ENCODE data around the gene GRB10. TPM values are rescaled to one million over a fixed set of nuclear protein-coding genes. Genes with fewer than 3 reads are reported as not detected.
"Not testable (repeated sequence)": the region's sequence is repeated elsewhere in the genome, so short reads cannot be mapped to it uniquely, and the experiment has no call there.

GRB10 gene
- total RNA-seq, 1 donor from 2014 or later: 25.4 TPM

DNA sequence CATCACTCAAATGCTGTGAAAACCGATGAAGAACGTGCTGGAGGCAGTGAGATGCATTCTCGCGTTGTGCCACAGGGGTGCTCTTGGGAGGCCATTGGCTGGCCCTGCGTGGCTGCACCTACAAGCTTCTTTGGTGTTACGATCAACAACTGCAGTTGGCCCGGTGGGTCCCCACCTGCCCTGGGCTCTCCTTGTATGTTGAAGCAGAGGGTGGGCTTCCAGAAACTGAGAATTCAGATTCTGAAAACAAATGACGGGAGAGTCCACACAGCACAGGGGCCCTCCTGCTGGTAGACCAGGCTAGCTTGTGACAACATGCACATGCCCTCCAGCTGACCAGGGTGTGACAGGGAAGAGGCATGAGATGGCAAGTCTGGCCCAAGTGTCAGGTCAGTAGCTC, 193.8 kb downstream of the GRB10 start:
- intact Hi-C loops (cut with micrococcal nuclease): no loop called here
- no peak for ATAC-seq
- DNase-seq: no peak

DNA sequence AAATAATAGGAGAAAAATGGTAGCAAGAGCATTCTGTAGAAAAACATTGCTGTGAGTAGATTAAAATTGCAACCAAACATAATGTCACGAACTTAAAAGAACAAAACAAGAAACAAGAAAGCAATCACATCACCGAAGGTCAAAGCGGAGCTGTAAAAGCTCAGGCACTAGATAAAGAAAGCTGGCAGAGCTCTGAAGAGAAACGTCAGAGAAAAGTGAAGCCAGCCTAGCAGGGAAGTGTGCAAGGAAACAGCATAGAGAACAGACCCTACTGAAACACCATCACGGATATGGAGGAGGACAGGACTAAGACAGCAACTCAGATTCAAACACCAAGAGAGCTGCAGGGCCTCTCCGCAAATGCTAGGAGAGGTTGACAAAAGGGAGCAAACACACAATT, 195.0 kb downstream of the GRB10 start:
- DNase-seq: no peak
- ATAC-seq: no peak
- intact Hi-C loops (cut with micrococcal nuclease): no loop called here

DNA sequence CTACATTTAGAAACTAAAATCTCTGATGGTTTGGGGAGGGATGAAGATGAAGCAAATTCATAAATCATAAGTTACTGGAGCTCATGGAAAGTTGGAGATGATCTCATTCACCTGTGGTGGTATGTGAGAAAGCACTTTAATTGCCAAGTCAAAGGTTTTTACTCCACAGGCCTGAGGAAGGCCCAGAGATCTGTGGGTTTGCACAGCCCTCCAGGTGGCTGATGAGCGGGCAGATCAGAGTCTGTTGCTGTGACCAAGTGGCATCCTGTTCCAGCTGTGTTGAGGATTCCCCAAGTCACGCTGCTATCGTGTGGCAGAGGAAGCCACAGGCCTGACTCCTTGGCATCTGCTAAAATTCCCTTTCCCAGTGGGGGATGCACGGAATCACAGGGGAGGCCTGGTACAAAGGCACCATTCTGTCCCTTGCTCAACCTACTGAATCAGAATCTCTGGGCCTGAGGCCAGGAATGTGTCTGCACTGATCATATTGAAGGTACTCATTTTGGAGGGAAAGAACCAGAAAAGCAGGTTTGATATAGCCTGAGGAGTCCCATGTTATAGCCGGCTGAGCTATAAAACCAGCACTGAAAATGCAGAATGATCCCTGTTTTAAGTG, 197.8 kb downstream of the GRB10 start:
- no peak for ATAC-seq
- no peak for DNase-seq
- intact Hi-C loops (cut with micrococcal nuclease): no loop called here

DNA sequence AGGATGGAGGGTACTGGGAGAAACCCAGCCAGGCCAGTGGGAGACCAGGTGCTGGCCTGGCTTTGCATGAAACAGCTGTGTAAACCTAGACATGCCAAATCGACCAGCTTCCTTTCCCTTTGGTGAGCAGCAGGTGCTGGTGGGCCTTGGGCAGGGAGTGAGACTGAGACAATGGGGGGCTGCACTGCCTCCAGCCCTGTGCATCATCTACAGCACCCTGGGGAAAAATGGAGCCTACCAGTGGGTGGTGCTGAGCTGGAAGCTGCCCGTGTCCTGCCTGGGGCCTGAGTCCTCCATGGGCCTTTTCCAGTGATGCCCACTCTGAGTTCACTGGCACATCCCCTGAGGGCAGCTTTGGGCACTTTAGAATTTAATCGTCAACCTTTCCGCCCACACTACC, 198.3 kb downstream of the GRB10 start:
- DNase-seq: no peak
- intact Hi-C loops (cut with micrococcal nuclease): no loop called here
- no peak for ATAC-seq

DNA sequence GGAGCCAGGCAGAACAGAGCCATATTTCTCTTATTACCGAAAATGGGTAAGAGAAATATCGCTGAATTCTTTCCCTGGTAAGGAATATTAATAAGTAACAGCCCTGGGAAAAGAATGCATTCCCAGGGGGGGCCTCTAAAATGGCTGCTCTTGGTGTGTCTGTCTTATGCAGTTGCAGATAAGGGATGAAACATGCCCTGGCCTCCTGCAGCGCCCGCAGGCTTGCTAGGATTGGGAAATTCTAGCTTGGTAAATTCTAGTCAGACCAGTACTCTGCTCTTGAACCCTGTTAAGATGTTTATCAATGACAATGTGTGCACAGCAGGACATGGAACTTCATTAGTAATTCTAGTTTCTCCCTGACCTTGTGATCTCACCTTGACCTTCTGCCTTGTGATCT, 199.4 kb downstream of the GRB10 start:
- DNase-seq; intact Hi-C loops (cut with micrococcal nuclease); ATAC-seq: not testable (repeated sequence)

DNA sequence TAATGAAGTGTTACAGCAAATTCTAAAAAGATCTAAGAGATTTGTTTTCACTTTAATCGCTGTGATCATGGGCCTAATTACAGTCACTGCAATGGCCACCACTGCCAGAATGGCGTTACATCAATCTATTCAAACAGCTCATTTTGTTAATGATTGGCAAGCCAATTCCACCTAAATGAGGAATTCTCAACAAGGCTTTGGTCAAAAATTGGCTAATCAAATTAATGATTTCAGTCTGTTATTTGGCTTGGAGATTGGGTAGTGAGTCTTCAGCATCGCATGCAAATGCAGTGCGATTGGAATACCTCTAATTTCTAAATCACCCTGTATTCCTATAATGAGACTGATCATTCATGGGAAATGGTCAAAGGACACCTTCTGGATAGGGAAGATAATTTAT, 200.4 kb downstream of the GRB10 start:
- DNase-seq; ATAC-seq; intact Hi-C loops (cut with micrococcal nuclease): not testable (repeated sequence)

DNA sequence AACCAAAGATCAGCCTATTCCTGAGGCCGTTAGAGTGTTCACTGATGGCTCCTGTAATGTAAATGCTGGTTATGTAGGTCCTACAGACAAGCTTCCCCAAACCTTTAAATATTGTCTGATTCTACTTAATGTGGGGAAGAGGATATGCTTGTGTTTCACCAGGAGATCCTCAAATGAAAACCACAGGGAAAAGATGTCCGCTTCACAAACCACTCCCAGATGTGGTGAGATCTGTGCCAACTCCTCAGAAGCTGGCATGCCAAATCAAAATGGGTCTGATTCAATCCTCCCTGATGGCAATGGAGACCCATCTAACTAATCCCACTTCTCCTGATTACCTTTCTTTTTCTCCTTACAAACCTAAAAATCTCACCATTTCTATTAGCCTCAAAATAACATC, 202.0 kb downstream of the GRB10 start:
- DNase-seq; intact Hi-C loops (cut with micrococcal nuclease); ATAC-seq: not testable (repeated sequence)

DNA sequence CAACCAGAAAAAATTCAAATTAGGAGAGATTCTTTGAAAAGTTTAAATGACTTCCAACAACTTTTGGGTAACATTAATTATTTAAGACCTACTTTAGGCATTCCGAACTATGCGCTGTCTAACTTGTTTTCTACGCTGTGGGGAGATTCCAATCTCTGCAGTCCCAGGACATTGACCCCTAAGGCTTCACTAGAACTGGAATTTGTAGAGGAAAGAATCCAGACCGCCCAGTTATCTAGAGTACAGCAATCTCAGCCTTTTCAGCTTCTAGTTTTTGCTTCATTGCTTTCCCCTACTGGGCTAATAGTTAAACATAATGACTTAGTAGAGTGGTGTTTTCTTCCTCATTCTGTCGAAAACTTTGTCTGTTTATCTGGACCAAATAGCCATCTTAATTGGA, 202.6 kb downstream of the GRB10 start:
- ATAC-seq (no peak), DNase-seq (no peak)
- intact Hi-C loops (cut with micrococcal nuclease): no loop called here

DNA sequence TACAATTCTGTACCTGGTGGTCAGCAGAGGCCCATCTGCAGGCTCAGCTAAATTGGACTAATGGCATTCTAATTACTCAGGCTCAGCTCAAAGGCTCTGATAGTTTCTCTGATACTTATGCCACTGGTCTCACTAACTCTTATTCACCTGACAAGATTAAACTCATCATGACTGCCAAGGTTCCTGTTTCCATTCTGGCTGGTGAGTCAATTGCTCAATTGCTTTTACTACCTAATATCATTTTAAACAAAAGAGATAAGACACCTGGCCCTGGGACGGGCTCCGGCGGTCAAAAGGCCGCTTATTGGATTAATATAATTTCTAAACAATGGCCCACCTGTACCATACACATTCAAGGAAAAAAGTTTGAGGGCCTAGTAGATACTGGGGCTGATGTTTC, 204.6 kb downstream of the GRB10 start:
- DNase-seq; intact Hi-C loops (cut with micrococcal nuclease); ATAC-seq: not testable (repeated sequence)

DNA sequence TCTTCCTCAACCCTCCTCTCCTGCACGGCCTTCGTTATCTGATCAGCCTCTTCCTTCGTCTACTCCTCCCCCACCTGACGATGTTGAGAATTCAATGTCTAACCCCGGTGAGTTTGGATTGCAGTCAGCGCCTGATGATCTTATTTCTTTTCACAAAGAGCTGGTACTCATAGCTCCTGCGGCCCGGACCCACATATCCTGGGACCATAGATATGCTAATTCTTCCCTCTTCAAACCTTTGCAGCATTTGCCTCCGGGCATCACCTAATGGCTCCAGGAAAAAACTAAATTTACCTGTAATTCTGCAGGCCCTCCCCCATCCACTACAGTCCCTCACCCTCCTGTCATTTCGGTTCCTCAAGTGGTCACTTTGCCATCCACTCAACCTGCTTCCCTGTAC, 205.1 kb downstream of the GRB10 start:
- intact Hi-C loops (cut with micrococcal nuclease): no loop called here
- no peak for DNase-seq
- ATAC-seq: no peak

DNA sequence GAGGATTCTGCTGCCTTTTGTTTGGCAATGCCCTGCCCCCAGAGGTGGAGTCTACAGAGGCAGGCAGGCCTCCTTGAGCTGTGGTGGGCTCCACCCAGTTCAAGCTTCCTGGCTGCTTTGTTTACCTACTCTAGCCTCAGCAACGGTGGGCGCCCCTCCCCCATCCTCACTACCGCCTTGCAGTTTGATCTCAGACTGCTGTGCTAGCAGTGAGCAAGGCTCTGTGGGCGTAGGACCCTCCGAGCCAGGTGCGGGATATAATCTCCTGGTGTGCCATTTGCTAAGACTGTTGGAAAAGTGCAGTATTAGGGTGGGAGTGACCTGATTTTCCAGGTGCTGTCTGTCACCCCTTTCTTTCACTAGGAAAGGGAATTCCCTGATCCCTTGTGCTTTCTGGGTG, 206.3 kb downstream of the GRB10 start:
- ATAC-seq; intact Hi-C loops (cut with micrococcal nuclease); DNase-seq: not testable (repeated sequence)

DNA sequence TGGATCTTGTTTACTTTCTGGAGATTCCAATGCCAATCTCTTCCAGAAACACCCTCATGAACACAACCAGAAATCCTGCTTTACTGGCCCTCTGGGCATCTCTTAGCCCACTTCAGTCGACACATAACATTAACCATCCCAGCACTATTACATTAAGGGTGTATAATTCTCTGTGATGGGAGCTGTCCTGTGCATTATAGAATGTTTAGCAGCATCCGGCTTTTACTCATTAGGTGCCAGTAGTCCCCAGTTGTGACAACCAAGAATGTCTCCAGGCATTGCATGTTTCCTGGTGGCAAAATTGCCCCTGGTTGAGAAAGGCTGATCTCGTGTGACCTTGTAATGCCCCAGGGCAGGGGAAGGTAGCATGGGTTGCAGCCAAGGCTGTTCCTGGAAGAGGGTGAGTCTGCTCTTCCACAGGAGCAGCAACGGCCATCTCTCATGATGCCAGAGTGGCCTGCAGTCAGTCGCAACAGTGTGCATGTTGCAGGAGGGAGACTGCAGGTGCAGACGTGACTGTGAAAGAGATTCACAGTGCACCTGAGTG, 214.9 kb downstream of the GRB10 start:
- intact Hi-C loops (cut with micrococcal nuclease): no loop called here
- no peak for DNase-seq
- ATAC-seq: no peak

DNA sequence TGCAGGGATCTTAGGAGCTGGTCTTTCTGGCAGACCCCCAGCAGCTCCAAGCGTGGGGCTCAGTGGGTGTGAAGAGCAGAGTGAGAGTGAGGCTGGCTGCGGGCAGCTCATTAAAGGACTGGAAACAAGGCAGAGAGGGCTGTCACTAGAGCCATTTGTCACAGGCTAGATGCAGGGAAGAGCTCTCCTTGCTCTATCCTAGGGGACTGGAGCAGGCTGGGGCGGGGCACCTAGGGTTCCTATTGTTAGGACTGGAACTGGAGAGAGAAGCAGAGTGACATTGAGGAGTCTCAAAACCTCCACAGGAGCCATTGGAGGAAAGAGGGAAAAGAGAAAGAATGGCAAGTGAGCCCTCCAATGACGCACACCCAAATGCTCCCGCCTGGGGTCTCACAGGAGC, 216.7 kb downstream of the GRB10 start:
- DNase-seq (no peak), ATAC-seq (no peak)
- intact Hi-C loops (cut with micrococcal nuclease): no loop called here

DNA sequence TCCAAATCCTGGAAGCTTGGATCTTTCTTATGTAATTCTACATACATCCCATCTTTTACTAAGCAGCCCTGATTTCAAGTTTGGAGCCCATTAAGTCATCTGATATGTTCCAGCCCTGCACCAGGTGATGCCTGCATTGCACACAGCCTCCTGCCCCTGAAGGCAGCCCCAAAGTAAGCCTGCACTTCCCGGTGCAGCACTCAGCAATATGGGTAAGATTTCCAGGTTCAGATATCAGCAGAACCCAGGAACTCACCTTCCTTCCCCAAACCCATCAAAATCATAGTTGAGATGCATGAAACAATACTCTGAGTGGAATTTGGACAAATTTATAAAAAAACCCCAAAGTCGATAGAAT, 217.2 kb downstream of the GRB10 start:
- ATAC-seq: no peak
- DNase-seq: no peak
- intact Hi-C loops (cut with micrococcal nuclease): no loop called here

DNA sequence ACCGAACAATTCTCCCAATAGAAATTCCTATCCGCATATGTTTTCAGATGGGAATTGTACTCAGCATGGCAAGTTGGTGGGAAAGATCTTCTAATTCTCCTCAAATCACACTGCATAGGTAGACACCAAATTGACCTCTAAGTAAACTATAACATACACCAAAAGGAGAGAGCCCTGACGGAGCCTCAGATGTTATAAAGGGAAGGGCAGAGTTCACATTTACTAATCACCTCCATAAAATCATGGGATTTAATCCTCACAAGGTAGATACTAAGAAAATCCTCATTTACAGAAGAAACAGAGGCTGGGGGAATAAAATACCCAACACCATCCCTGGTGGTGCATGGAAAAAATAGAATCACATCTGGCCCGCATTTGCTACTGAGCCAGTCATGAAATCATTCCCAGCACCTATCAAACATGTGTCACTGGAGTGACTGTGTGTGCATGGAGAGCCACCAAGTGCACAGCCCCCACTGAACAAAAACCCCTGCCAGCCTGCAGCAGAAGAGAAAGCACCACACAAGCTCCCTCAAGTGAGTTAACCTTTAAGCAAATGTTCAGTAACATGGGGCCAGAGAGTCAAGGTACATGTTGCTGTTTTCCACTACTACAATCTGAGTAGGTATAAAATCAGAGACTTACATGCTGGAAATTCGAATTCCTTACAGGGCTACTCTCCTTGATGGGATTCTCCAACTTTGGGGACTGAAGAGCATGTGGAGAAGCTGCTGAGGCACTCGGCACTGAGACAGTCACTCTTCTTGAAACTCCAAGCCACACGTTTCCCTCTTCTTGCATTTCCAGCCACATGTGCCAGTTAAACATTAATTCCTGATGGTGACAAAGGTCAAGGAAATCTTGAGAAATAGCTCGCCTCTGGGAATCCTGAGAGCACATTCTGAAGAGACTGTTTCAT, 217.8 kb downstream of the GRB10 start, which contains the start of gene DDC:
Gene DDC (minus strand): TSS at position 766 of the 919 bp plus-strand sequence. CDS start 21,320 bp downstream, outside the sequence.
- intact Hi-C loops (cut with micrococcal nuclease): no loop called here
- DNase-seq (no peak), ATAC-seq (no peak)

DNA sequence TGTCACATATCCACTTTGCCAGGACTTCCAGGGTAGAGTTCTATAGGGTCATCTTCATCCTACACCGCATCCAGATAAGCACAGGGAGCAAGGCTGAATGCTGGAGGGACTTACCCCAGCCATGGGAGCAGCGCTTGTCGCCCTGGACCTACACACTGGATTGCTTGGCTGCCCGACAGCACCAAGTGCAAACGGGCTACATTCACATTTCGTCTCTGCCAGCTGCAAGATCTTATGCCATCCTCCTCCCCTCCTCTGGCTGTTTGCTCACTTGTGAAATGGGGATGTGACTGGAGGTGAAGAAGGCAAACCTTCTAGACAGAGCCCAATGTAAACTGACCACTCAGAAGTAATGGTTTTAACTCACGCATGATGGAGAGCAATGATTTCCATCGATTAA, 218.5 kb downstream of the GRB10 start:
- intact Hi-C loops (cut with micrococcal nuclease): no loop called here

DNA sequence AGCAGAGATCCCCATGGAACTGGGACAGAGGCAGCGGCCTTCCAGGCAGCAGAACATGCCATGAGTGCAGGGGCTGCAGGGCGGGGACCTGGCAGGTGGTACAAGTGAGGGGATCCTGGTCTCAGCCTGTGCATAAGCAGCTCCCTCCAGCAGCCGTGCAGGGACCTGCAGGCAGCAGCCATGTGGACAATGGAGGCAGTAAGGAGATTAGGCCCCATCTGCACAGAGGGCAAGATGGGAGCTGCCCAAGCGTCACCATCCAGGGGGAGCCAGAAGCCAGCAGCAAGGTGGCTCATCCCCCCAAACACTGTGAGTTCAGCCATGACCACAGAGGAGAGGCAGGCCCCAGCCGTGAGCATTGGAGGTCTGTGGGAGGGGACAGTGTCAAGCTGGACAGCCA, 220.6 kb downstream of the GRB10 start:
- DNase-seq (no peak), ATAC-seq (no peak)
- intact Hi-C loops (cut with micrococcal nuclease): no loop called here

More for the DNA sequence above, 218.5 kb downstream of the GRB10 start:
- DNase-seq (no peak), ATAC-seq (no peak)

DNA sequence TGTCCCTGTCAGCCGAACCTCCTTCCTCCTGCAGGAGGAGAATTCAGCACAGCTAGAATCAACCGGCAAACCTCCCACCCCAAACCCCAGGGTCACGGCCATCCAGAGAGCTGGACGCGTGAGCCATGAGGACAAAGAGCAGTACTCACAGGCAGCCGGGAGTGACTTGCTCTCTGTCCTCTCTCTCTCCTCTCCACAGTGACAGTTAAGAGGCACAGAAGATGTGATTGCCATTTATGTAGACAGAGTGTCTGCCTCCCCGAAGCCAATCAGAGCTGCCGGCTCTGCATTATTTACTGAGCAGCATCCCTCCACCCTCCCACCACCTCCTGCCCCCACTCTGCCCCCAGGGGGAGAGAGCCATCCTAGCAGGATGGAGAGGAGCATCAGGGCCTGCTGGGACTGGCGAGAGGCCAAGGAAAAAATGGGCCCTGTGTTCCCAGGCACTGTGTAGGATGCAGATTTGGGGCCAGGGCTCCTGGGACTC, 221.8 kb downstream of the GRB10 start:
- DNase-seq (no peak), ATAC-seq (no peak)
- intact Hi-C loops (cut with micrococcal nuclease): no loop called here

DNA sequence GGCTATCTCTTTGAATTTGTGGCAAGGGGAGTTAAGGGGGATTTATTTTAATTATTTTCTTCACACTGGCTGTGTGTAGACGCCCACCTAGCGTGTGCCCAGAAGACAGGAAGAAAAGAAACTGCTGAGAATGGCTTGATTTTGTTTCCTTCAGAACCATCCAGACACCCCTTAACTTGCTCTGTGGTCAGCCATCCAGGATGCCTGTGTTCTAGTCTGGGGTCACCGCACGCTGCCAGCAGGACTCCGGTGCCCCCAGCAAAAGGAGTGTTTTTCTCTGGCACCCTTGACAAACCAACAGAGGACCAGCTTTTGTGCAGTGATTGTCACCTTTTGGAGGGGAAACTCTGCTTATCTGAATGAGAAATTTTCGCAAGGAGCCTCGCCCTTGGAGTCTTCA, 222.8 kb downstream of the GRB10 start:
- no peak for ATAC-seq
- intact Hi-C loops (cut with micrococcal nuclease): no loop called here

More for the DNA sequence above, 222.8 kb downstream of the GRB10 start:
- no peak for DNase-seq

All from left ventricle myocardium superior (tissue), 1 donor.